Stimulated activated CD8-positive, alpha-beta memory T cell treated with anti-CD3 and anti-CD28 coated beads, Interleukin-15, amount 100 ng/mL, for 24 hours (primary cell): ENCODE data around the gene AQP3.
"Not testable (repeated sequence)": the region's sequence is repeated elsewhere in the genome, so short reads cannot be mapped to it uniquely, and the experiment has no call there.

Source experiments
- DNase-seq: peaks from one replicate; pipeline ENCODE4 v3.0.0-alpha.2; 2020; ENCODE audit warnings: low read depth

The AQP3 gene

DNA sequence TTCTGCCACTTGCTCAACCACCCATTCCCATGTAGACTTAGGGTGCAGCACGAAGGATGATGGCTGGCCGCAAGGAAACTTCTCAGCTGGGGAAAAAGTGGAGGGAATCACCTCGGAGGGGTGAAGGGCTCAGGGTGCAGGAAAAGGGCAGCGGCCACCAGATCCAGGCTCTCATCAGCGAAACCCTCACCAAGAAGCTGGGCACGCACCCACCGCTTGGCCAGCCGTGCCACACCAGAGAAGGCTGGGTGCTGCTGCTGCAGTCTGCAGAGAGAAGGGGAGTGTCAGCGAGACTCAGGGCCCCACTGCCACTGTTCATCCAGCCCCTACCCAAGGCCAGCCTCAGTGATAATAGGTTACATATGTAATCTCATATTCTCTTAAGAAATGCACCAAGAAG, 17.7 kb upstream of the AQP3 start:
- DNase-seq, result no peak

DNA sequence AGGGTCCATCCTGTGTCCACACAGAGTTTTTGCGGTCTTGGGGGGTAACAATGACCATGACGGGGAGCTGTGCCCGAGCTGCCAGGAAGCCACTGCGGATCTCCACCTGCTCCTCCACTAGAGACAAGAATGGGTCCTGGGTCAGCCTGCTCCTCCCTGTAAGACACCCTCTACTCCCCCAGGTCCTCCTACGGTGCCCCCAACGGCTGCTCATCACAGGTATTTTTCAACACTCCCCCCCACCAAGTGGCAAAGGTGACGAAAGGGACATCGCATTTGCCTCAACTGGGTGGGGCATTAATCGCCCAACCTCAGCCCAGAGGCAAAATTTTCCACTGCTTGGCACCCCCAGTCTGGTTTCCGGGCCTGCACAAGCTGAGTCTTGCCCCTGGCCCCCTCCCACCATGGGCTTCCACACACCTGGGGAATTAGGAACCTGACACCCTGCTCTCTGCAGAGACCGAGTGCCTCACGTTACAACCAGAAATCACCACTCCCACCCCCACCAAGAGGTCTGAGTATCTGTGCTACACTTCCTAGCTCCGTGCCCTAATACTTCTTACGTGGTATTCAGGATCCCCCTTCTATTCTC, 16.7 kb upstream of the AQP3 start:
- no peak for DNase-seq

DNA sequence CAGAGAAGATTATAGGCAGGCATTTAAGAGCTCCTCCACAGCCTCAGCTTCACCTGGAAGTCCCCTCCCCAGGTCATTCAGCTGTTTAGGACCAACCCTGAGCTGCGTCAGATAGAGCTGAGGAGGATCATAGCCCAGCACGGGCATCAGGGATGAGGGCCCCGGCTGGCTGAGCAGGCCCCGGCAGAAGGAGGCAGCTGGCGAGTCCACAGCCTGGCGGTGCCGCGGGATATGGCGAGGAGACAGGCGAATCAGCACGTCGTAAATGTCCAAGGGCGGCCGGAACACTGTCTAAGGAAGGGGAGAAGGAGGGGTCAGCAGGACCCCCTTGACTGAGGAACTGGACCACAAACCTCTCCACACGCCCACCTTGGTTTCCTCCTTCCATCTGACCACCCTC, 15.8 kb upstream of the AQP3 start:
- DNase-seq, result no peak

GRCh38 chr9:33461492-33461891, 14.1 kb upstream of the AQP3 start:
- no peak for DNase-seq

DNA sequence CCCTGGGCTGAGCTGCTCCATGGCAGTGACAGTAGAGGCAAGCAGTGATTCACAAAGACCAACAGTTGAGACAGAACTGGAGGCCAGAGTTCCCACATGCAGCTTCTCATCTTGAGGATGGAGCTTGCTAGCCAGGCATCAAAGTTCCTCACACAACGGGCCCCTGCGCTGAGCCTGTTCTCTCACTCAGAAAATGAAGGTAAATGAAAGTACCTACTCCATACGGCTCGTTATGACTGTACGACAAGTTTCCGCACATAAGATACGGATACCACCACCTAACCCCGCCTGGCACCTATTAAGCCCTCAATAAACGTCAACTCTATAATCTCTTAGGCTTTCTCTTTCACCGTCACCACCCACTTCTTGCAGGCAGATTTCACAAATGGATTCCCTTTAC, 13.5 kb upstream of the AQP3 start:
- no peak for DNase-seq

DNA sequence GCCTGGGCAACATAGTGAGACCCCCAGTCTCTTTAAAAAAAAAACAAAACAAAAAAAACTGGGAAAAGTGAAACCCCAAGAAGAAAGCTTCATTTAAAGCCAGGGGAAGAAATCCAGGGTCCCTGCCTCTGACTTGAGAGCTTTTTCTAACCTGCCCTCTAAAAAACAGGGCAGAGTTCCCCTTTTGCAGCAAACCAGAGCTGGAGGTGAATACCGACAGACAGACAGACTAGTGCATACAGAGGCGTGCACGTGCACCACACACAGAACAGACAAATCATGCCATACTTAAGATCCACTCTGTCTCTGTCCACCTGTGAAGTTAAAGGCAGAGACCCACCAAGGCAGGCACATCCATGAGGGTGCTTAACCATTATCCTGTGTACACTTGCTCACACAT, 11.7 kb upstream of the AQP3 start:
- DNase-seq, result no peak

DNA sequence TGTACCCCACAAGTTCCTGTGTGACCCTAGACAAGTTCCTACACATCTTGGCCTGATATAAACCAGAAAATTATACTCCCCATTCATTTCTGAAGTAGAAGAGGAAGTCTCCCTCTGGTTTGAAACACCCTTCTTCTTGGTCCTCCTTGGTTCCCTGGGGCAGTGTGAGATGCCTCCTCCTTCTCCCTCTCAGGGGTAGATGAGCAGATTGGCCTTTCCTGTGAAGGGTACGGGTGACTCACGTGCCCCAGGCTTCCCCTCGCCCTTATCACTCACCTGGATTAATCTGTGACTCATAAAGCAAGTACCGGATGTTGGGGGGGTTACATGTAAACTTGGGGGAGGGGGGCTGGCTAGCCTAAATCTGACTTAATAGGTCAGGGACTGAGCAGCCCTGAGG, 11.1 kb upstream of the AQP3 start:
- DNase-seq, result no peak

GRCh38 chr9:33455945-33456344, 8.6 kb upstream of the AQP3 start:
- no peak for DNase-seq

- not testable (repeated sequence) for DNase-seq
These were observed 8.1 kb upstream of the AQP3 start for GRCh38 chr9:33455456-33455855.

GRCh38 chr9:33454661-33455026, 7.3 kb upstream of the AQP3 start:
- DNase-seq, result not testable (repeated sequence)

DNA sequence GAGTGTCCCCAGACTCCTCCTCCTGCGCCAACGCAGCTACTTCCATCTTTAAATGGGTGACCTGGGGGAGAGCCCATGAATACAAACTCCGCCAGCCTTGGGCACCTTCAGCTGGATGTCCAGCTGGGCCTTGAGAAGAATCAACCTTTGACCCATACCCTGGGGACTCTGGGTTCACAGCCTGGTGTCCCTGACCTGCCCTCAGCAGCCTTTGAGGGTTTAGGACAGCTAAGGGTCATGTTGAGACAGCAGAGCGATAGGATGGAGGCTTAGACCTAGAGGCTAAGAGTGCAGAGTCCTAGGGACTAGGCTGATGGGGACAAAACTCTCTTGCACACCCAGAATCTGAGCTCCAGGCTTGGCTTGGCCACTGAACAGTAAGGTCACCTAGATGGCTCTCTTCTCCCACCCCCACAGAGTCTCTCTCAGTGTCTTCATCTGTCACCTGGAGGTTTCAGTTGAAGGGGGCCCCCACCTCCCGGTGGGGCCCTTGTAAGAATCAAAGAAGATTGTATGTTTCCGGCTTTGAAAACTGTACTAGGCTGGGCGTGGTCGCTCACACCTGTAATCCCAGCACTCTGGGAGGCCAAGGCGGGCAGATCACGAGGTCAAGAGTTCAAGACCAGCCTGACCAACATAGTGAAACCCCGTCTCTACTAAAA, 6.7 kb upstream of the AQP3 start:
- DNase-seq, result no peak

- DNase-seq, result no peak
These were observed 6.0 kb upstream of the AQP3 start for GRCh38 chr9:33453286-33453860.

- DNase-seq, result no peak
These were observed 5.5 kb upstream of the AQP3 start for GRCh38 chr9:33452828-33453271.

- DNase-seq, result no peak
These were observed 3.3 kb upstream of the AQP3 start for GRCh38 chr9:33450621-33451146.

DNA sequence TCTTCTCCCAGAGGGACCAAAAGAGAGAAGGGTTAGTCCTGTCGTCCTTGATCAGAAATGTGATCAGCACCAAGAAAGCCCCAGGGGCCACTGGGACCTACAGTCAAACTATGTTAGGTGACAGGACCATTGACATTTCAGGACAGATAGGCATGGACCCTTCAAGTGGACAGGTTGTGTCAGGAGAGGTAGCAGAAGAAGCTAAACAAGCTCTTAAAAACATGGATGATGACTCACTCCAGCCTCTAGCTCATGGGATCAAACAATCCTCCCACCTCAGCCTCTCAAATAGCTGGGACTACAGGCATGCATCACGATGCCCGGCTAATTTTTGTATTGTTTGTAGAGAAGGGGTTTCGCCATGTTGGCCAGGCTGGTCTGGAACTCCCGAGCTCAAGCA, 2.3 kb upstream of the AQP3 start:
- DNase-seq, result no peak

- DNase-seq, result no peak
These were observed 583 bp upstream of the AQP3 start for GRCh38 chr9:33447799-33448553.

GRCh38 chr9:33446240-33446945, 1.0 kb downstream of the AQP3 start:
- DNase-seq, result no peak

DNA sequence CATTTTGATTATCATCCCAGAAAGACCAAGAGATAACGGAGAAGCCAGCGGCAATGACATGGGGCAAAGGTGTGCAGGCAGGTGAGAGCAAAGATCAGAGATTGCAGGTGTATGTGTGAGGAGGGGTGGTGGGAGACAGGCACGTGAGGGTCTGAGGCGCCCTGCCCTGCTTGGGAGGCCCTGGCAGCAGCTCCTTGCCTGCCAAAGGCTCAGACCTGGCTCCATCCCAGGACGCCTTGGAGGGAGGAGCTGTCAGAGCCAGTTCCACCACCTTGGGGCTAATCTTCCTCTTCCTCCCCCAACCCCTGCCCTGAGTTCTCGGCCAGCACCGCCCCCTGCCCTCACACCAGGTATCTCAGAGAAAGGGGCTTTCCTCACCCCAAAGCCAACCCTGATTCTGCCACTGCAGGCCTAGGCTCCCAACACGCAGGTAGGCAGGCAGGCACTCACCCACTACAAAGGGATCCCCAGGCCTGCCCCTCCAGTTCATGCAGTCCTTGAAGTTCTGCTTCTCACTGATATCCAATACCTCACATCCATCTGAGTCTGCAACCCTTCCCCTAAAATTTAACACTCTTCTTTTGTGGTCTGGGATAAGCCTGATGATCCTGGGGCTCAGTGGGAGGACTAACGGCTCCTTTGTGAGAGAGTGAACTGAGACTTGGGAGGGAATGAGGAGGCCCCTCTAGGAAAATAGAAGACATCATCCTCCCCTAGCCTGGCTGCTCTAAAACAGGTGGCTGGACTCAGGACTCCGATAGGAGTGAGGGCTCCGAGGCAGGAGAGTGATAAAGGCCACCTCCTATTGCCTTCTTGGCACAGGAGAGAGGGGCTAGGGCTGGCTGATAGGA, 1.8 kb downstream of the AQP3 start:
- DNase-seq, result no peak

DNA sequence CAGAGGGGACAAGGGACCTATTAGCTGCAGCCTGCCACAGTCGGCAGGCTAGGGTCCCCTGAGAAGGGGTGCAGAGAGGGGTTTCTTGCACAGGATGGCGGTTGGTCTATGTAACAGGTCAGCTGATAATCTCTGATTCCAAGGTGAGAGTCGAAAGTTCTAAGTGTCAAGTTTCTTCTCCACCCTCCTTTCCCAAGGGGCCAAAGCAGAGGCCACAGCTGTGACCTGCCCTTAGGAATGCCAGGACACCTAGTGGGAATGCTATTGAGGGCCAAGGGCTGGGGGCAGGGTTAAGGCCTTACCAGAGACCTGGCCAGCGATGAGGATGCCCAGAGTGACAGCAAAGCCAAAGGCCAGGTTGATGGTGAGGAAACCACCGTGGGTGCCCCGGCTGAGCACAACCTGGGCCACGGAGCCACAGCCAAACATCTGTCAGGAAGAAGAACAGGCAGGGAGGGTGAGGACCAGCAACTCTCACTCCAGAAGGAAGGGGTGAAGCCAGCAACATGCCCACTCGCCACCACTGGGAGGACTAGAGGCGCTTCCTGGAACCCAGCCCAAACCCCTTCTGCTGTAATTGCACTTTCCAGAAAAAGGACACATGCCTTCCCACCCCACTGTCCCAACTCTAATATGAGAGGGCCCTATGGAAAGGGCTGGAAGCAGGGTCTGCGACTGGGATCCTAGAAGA, 3.8 kb downstream of the AQP3 start:
- DNase-seq, result no peak

DNA sequence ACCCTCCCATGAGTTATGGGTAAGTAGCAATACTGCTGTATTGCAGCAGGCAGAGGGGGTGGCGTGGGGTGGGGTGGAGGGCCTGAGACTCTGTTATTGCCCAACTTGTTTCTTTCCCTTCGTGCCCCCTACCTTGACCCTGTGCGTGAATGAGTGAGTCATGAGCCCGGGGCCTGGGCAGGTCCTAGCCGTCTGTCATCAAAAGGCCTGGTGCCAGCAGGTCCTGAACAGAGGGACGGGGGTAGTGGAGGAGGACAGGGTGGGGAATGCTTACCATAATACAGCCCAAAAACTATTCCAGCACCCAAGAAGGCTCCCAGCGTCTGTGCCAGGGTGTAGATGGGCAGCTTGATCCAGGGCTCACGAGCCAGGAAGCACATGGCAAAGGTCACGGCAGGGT, 4.3 kb downstream of the AQP3 start:
- DNase-seq, result no peak

- DNase-seq, result no peak
These were observed 5.3 kb downstream of the AQP3 start for GRCh38 chr9:33442125-33442524.
